Hepatocyte (in vitro differentiated cells): Measurements from ENCODE around the gene GPR15. TPM values are rescaled to one million over a fixed set of nuclear protein-coding genes. Genes with fewer than 3 reads are reported as not detected.

Experiments used
- DNase-seq: peaks from one replicate; pipeline ENCODE4 v3.0.0-alpha.2; 2016; ENCODE audit warnings: low spot score
- H2AFZ ChIP-seq: fragments of 200-600 bp; sonication (generic); 2 replicates; pipeline ENCODE4 v1.6.0; 2016; ENCODE audit warnings: antibody characterized with exemption, mild to moderate bottlenecking
- H3K27ac ChIP-seq: fragments of 200-600 bp; sonication (generic); 2 replicates; pipeline ENCODE4 v1.5.1; 2016; ENCODE audit warnings: mild to moderate bottlenecking
- H3K27me3 ChIP-seq: fragments of 200-600 bp; sonication (generic); 2 replicates; pipeline ENCODE4 v1.6.1; 2016
- H3K36me3 ChIP-seq: fragments of 200-600 bp; sonication (generic); replicated peaks from 2 replicates; pipeline ENCODE4 v1.5.1; 2016; ENCODE audit warnings: low read depth; ENCODE audit not compliant: insufficient read depth
- H3K4me1 ChIP-seq: fragments of 200-600 bp; sonication (generic); 2 replicates; pipeline ENCODE4 v1.5.1; 2016; ENCODE audit warnings: mild to moderate bottlenecking, moderate library complexity; ENCODE audit not compliant: insufficient read depth
- H3K4me2 ChIP-seq: fragments of 200-600 bp; sonication (generic); 2 replicates; pipeline ENCODE4 v1.6.0; 2016
- H3K4me3 ChIP-seq: fragments of 200-600 bp; sonication (generic); 2 replicates; pipeline ENCODE4 v1.5.1; 2016; ENCODE audit warnings: mild to moderate bottlenecking
- H3K79me2 ChIP-seq: fragments of 200-600 bp; sonication (generic); 2 replicates; pipeline ENCODE4 v1.6.0; 2017; ENCODE audit warnings: mild to moderate bottlenecking
- H3K9me2 ChIP-seq: fragments of 200-600 bp; sonication (generic); replicated peaks from 2 replicates; pipeline ENCODE4 v1.6.0; 2017; ENCODE audit warnings: mild to moderate bottlenecking; ENCODE audit not compliant: insufficient read depth
- H3K9me3 ChIP-seq: fragments of 200-600 bp; sonication (generic); 2 replicates; pipeline ENCODE4 v1.5.1; 2016; ENCODE audit warnings: low read depth, mild to moderate bottlenecking
- H4K20me1 ChIP-seq: fragments of 200-600 bp; sonication (generic); 2 replicates; pipeline ENCODE4 v1.6.0; 2016; ENCODE audit warnings: mild to moderate bottlenecking; ENCODE audit not compliant: insufficient read depth, poor library complexity, severe bottlenecking
- EZH2 ChIP-seq: fragments of 200-600 bp; sonication (generic); IDR thresholded peaks from 2 replicates; pipeline ENCODE4 v1.6.1; 2016; ENCODE audit warnings: antibody characterized with exemption, mild to moderate bottlenecking, borderline replicate concordance
- EZH2phosphoT487 ChIP-seq: fragments of 200-600 bp; sonication (generic); IDR thresholded peaks from one replicate; pipeline ENCODE4 v1.6.1; 2018; ENCODE audit warnings: antibody characterized with exemption, mild to moderate bottlenecking, low read depth, moderate library complexity; ENCODE audit not compliant: unreplicated experiment, severe bottlenecking
- WGBS: methylation state at CpG from one replicate; pipeline ENCODE4 v1.1.6; 2016; ENCODE audit warnings: low lambda C conversion rate; ENCODE audit errors: missing lambda C conversion rate; 5-methylcytosine and 5-hydroxymethylcytosine counted together
- polyA plus RNA-seq: library from polyadenylated mRNA; unstranded; fragments of >200 nt; fragmentation: Nextera tagmentation; extraction: Ambion mirVana; gene quantifications from 2 replicates; pipeline ENCODE4 v1.2.1, GENCODE V29; 2016
- total RNA-seq: library from RNA; depleted of rRNA; stranded (reverse); fragments of >200 nt; gene quantifications from 2 replicates; pipeline ENCODE4 v1.2.3, GENCODE V29; 2014
- TF ChIP-seq, protein P1 (sequence below): fragments of 200-600 bp; sonication (generic); IDR thresholded peaks from 2 replicates; pipeline ENCODE4 v1.5.1; 2016; ENCODE audit warnings: antibody characterized with exemption, mild to moderate bottlenecking; ENCODE audit not compliant: poor library complexity

The GPR15 gene
- total RNA-seq (not detected in 2 replicates), polyA plus RNA-seq (not detected in 2 replicates)

GRCh38 chr3:98531622-98532274, at the start of gene GPR15:
TSS of gene GPR15 (plus strand) at chr3:98531978. CDS start at chr3:98532034, 56 bp downstream.
- Histone ChIP-seq H3K9me3 (no peaks in the 10 kb centered on the region), H3K27ac (no peak within 1 kb of the TSS), H2AFZ (no peak within 1 kb of the TSS), H3K79me2 (no peaks in the 10 kb centered on the region), H3K36me3 (no peaks in the 10 kb centered on the region), H3K4me3 (no peak within 1 kb of the TSS), H3K4me2 (no peak within 1 kb of the TSS), H3K9me2 (no peaks in the 10 kb centered on the region), H4K20me1 (no peaks in the 10 kb centered on the region), H3K27me3 (no peaks in the 10 kb centered on the region), H3K4me1 (no peaks in the 10 kb centered on the region)
- no peak for TF ChIP-seq EZH2
- TF ChIP-seq EZH2phosphoT487: no peak
- TF ChIP-seq, protein P1, sequence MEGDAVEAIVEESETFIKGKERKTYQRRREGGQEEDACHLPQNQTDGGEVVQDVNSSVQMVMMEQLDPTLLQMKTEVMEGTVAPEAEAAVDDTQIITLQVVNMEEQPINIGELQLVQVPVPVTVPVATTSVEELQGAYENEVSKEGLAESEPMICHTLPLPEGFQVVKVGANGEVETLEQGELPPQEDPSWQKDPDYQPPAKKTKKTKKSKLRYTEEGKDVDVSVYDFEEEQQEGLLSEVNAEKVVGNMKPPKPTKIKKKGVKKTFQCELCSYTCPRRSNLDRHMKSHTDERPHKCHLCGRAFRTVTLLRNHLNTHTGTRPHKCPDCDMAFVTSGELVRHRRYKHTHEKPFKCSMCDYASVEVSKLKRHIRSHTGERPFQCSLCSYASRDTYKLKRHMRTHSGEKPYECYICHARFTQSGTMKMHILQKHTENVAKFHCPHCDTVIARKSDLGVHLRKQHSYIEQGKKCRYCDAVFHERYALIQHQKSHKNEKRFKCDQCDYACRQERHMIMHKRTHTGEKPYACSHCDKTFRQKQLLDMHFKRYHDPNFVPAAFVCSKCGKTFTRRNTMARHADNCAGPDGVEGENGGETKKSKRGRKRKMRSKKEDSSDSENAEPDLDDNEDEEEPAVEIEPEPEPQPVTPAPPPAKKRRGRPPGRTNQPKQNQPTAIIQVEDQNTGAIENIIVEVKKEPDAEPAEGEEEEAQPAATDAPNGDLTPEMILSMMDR: no peak
- DNase-seq: no peak
- WGBS: 89% methylated on average over 7 of the region's 7 CpGs

GRCh38 chr3:98482717-98483482, 48.9 kb upstream of the GPR15 start:
- H3K27ac ChIP-seq: no peak overlapping the region
- H3K4me3 ChIP-seq: no peak overlapping the region
- no peaks in the 10 kb centered on the region for H3K4me1 ChIP-seq
- H3K9me3 ChIP-seq: no peaks in the 10 kb centered on the region
- no peak overlapping the region for H3K4me2 ChIP-seq
- 64% methylated on average over 3 of the region's 3 CpGs for WGBS
- H2AFZ ChIP-seq: no peak overlapping the region
- TF ChIP-seq EZH2phosphoT487 (no peak), EZH2 (no peak)
- TF ChIP-seq, protein P1: no peak
- no peaks in the 10 kb centered on the region for H3K79me2 ChIP-seq
- H4K20me1 ChIP-seq: no peaks in the 10 kb centered on the region
- DNase-seq: no peak
- H3K27me3 ChIP-seq: no peaks in the 10 kb centered on the region
- no peaks in the 10 kb centered on the region for H3K9me2 ChIP-seq
- H3K36me3 ChIP-seq: no peaks in the 10 kb centered on the region

GRCh38 chr3:98483626-98484025, 48.2 kb upstream of the GPR15 start:
- DNase-seq: no peak
- TF ChIP-seq EZH2: no peak
- TF ChIP-seq, protein P1: no peak
- no peaks in the 10 kb centered on the region for H3K9me2 ChIP-seq
- no peak overlapping the region for H3K27ac ChIP-seq
- H3K9me3 ChIP-seq: no peaks in the 10 kb centered on the region
- H3K4me2 ChIP-seq: no peak overlapping the region
- no peaks in the 10 kb centered on the region for H3K79me2 ChIP-seq
- no peaks in the 10 kb centered on the region for H3K27me3 ChIP-seq
- no peaks in the 10 kb centered on the region for H4K20me1 ChIP-seq
- 84% methylated on average over 3 of the region's 3 CpGs for WGBS
- H2AFZ ChIP-seq: no peak overlapping the region
- no peaks in the 10 kb centered on the region for H3K4me1 ChIP-seq
- no peak overlapping the region for H3K4me3 ChIP-seq
- no peaks in the 10 kb centered on the region for H3K36me3 ChIP-seq
